ENCODE results near the gene GEMIN2. TPM values are rescaled to one million over a fixed set of nuclear protein-coding genes. Genes with fewer than 3 reads are reported as not detected.
"Not testable (repeated sequence)": the region's sequence is repeated elsewhere in the genome, so short reads cannot be mapped to it uniquely, and the experiment has no call there.

The GEMIN2 gene
- total RNA-seq, 1 donor from 2014 or later = 16.1 TPM

GRCh38 chr14:39102969-39103957 lies 10.9 kb upstream of the GEMIN2 start, which contains the start of gene SEC23A:
Gene SEC23A, minus strand, starts transcription at chr14:39103235. Its CDS starts 7,117 bp downstream, at chr14:39096118.
- peaks cover 3% of the 10 kb centered on the region for H3K27me3 Mint-ChIP-seq (ENCODE audit: unreplicated experiment)
- peak within 1 kb of the TSS; percentile 91 for H3K27ac Mint-ChIP-seq (ENCODE audit: unreplicated experiment)
- peak within 1 kb of the TSS; percentile 94 for H3K4me3 Mint-ChIP-seq (ENCODE audit: unreplicated experiment)
- no peaks in the 10 kb centered on the region for H3K36me3 Mint-ChIP-seq (ENCODE audit: unreplicated experiment)
- peaks cover 2% of the 10 kb centered on the region for H3K4me1 Mint-ChIP-seq (ENCODE audit: low read depth, unreplicated experiment)
- no peak for TF ChIP-seq CTCF (IDR thresholded peaks at IDR 0.05; ENCODE audit: partially characterized antibody, unreplicated experiment)
- H3K9me3 Mint-ChIP-seq (ENCODE audit: unreplicated experiment) = peaks cover 4% of the 10 kb centered on the region
- DNase-seq = peak; percentile 90

- not testable (repeated sequence) for H3K27ac Mint-ChIP-seq (ENCODE audit: unreplicated experiment); H3K36me3 Mint-ChIP-seq (ENCODE audit: unreplicated experiment); DNase-seq; H3K9me3 Mint-ChIP-seq (ENCODE audit: unreplicated experiment); H3K27me3 Mint-ChIP-seq (ENCODE audit: unreplicated experiment); H3K4me1 Mint-ChIP-seq (ENCODE audit: low read depth, unreplicated experiment)
- H3K4me3 Mint-ChIP-seq (ENCODE audit: unreplicated experiment) = peak overlapping the region; percentile 94
Observed at GRCh38 chr14:39104078-39104801, 9.9 kb upstream of the GEMIN2 start.

- no peak overlapping the region for H3K4me3 Mint-ChIP-seq (ENCODE audit: unreplicated experiment)
- H3K27ac Mint-ChIP-seq (ENCODE audit: unreplicated experiment) = no peak overlapping the region
- H3K4me1 Mint-ChIP-seq (ENCODE audit: low read depth, unreplicated experiment) = no peaks in the 10 kb centered on the region
- TF ChIP-seq CTCF (IDR thresholded peaks at IDR 0.05; ENCODE audit: partially characterized antibody, unreplicated experiment) = peak; percentile 16
- H3K36me3 Mint-ChIP-seq (ENCODE audit: unreplicated experiment) = no peaks in the 10 kb centered on the region
- no peaks in the 10 kb centered on the region for H3K27me3 Mint-ChIP-seq (ENCODE audit: unreplicated experiment)
- DNase-seq = no peak
- H3K9me3 Mint-ChIP-seq (ENCODE audit: unreplicated experiment) = peaks cover 2% of the 10 kb centered on the region
Observed at GRCh38 chr14:39107591-39107996, 6.5 kb upstream of the GEMIN2 start.

GRCh38 chr14:39108791-39109190 lies 5.3 kb upstream of the GEMIN2 start:
- no peaks in the 10 kb centered on the region for H3K4me1 Mint-ChIP-seq (ENCODE audit: low read depth, unreplicated experiment)
- no peak for DNase-seq
- no peak overlapping the region for H3K4me3 Mint-ChIP-seq (ENCODE audit: unreplicated experiment)
- no peaks in the 10 kb centered on the region for H3K36me3 Mint-ChIP-seq (ENCODE audit: unreplicated experiment)
- H3K27me3 Mint-ChIP-seq (ENCODE audit: unreplicated experiment) = no peaks in the 10 kb centered on the region
- TF ChIP-seq CTCF (IDR thresholded peaks at IDR 0.05; ENCODE audit: partially characterized antibody, unreplicated experiment) = no peak
- H3K9me3 Mint-ChIP-seq (ENCODE audit: unreplicated experiment) = no peaks in the 10 kb centered on the region
- no peak overlapping the region for H3K27ac Mint-ChIP-seq (ENCODE audit: unreplicated experiment)

- no peak for DNase-seq
- H3K27me3 Mint-ChIP-seq (ENCODE audit: unreplicated experiment) = peaks cover 2% of the 10 kb centered on the region
- no peaks in the 10 kb centered on the region for H3K9me3 Mint-ChIP-seq (ENCODE audit: unreplicated experiment)
- no peaks in the 10 kb centered on the region for H3K4me1 Mint-ChIP-seq (ENCODE audit: low read depth, unreplicated experiment)
- no peak for TF ChIP-seq CTCF (IDR thresholded peaks at IDR 0.05; ENCODE audit: partially characterized antibody, unreplicated experiment)
- H3K4me3 Mint-ChIP-seq (ENCODE audit: unreplicated experiment) = no peak overlapping the region
- H3K36me3 Mint-ChIP-seq (ENCODE audit: unreplicated experiment) = no peaks in the 10 kb centered on the region
- H3K27ac Mint-ChIP-seq (ENCODE audit: unreplicated experiment) = no peak overlapping the region
Observed at GRCh38 chr14:39109893-39110715, 4.0 kb upstream of the GEMIN2 start.

All from glutamatergic neuron (in vitro differentiated cells).